NCI-H748 treated with DMSO at 0.1 percent for 48 hours (cell line): ENCODE data around the gene WDFY3.
"Not testable (repeated sequence)": the region's sequence is repeated elsewhere in the genome, so short reads cannot be mapped to it uniquely, and the experiment has no call there.

Experiments used
- DNase-seq: peaks from one replicate; lab custom pipeline; 2025; lab: John Stamatoyannopoulos, UW

WDFY3 gene

GRCh38 chr4:84855774-84856173, 110.7 kb downstream of the WDFY3 start:
- peak; percentile 2 for DNase-seq

DNA sequence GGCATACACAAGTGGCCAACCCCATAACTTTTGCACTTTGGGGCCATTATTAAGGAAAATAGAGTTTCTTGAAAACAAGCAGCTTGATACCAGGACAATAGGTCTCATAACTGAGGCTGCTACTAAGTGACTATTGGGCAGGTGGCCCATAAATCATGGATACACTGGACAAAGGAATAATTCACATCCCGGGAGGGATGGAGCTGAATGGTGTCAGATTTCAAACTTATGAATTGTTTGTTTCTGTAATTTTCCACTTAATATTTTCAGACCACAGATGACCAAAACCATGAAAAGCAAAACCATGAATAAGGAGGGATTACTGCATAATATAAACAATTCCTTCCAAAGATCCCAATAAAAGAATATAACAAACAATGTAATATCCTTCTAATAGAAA, 114.4 kb downstream of the WDFY3 start:
- peak; percentile 17 for DNase-seq

DNA sequence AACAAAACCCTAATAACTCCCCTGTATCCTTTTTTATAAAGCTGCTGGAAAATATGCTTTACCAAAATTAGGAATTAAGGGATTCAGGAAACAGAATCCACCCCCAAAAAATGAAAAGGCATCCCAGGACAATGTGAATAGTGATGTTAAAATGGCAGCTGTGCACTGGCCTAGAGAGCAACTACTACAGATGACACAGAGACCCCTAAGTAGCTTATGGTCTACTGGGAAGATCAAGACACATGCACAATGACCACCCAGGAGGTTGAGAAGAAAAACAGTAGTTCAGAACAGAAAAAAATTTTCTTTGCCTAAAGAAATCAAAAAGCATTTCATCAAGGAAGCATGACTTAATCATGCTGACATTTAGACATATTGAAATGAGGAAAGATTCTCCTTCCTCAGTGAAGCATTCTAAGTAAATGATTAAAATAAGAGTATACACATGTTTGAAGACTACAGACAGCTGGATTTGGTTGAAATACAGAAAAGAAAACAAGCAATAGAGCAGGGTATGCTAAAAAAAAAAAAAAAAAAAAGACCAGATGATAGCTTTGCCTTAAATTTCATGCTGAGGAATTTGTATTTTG, 117.3 kb downstream of the WDFY3 start:
- DNase-seq: no peak

DNA sequence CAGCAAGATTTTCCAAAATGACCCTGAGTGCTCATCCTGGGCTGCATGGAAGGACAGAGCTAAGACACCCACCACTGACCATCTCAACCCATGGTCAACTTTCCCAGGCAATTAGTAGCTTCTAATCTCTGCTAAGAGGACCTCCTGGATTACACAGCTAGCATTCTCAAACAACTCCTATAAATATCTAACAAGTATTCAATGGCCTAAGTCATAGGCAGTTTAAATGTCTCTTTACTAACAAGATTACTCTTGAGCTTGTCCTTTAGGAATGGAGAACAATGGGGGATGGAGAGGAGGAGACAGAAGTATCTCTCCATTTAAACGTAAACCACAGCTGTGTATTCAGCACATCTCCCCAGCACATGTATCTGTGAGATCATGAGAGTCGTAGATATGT, 118.1 kb downstream of the WDFY3 start:
- no peak for DNase-seq

DNA sequence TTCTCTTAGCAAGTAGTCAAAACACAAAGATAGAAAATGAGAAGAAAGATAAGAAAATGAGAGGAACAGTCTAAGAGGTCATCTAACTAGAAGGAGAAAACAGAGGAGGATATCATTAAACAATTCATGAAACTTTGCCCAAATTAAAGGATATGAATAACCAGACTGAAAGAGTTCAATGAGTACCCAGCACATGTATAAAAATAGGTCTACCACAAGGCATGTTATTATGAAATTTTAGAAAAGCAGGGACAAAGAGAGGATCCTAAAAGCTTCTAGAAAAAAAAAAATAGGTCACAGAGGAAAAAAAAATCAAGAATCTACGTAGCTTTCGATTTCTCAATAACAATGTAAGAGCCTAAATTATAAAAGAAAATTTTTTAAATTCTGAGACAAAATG, 118.5 kb downstream of the WDFY3 start:
- DNase-seq: no peak

- no peak for DNase-seq
Measured at GRCh38 chr4:84846985-84847384, 119.5 kb downstream of the WDFY3 start.

DNA sequence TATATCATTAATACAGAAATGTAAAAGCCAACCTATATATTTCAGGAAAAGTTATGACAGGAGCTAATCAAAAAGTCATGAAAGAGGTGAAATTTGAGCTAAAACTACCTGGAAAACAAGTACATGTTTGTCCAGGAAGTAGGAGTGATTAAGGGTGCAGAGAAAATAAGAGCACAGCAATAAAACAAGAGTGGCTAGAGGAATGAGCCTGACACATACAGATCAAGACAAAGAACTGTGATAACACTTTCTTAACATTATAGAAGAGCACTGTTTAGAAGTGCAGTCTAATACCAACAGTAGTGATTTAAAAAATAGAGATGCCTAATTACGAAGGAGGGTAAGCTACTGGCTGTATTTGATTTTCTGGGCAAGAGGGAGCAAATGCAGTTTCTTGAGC, 125.1 kb downstream of the WDFY3 start:
- DNase-seq: no peak

- no peak for DNase-seq
Measured at GRCh38 chr4:84837751-84838150, 128.7 kb downstream of the WDFY3 start.

GRCh38 chr4:84829633-84830032, 136.9 kb downstream of the WDFY3 start:
- not testable (repeated sequence) for DNase-seq

DNA sequence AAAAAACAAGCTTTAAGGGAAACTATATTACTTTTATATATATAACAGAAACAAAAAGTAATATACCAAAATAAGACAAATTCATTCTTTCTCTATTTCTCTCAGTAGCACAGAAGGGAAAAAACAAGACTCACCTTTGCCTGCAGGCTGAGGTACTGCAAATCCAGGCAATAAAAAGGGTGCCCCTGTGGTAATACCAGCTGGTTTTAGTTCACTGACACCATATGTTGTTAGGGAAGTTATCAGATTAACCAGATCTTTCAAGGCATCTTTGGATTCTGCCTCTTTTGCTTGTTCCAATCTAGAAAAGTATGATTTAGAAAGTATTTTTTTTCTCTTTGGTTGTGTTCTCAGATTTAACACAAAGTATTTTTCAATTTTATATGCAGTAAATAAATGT, 139.8 kb downstream of the WDFY3 start:
- no peak for DNase-seq

DNA sequence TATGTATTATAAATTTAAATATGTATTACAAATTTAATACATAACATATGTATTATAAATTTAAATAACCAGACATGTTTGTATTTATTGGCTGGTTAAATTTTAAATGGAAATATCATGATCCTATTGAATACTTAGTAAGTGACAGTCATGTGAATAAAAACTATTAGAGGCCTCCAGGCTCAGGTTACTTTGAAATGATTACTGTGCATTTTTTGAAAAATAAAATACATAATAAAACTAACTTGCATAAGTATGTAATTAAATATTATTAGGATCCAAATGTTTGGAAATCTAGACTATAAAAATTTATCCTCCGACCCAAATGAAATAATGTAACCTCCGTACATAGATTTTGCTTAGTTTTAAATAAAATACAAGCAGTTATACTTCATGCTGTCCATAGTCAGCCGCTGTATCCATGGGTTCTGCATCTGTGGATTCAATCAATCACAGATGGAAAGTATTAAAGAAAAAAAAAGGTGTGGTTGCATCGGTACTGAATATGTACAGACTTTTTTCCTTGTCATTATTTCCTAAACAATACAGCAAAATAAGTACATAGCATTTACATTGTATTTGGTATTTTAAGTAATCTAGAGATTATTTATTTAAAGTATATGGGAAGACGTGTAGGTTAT, 140.7 kb downstream of the WDFY3 start:
- no peak for DNase-seq

DNA sequence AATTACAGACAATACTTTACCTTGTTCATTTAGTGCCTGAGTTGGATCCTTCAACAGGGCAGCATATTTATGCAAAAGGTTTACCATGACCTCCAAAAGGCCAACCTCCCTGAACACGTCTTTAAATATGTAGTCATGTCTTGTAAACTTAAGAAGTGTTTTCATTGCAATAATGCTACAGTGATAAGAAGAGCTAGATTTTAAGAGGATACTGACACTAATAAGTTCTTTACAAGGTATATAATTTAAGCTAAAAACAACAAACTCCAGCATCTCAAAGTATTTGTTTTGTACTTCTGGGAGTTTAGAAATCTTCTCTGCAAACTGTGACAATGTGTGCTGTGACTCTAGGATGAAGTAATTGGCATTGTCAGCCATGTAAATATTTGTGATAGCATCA, 145.4 kb downstream of the WDFY3 start:
- no peak for DNase-seq

DNA sequence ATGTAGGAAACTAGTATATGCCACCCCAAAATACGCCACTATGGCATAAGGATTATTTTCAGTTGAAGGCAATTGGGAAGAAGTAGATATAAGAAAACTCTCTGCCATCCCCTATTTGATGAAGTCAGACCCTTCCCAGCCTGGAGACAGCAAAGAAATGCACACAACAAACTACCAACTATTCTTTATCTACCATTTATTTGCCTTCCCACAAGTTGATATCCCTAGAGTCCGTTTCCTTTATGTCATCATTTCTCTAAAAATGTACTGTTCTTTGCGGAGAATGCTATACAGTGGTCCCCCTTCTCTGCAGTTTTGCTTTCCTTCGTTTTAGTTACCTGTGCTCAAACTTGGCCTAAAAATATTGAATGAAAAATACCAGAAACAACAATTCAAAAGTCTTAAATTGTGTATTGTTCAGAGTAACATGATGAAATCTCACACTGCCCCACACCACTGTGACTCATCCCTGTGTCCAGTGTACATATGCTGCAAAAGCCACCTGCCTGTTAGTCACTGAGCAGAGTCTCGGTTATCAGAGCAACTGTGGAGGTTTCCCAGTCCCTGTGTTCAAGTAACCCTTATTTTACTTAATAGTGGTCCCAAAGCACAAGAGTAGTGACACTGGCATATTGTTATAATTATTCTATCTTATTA, 152.3 kb downstream of the WDFY3 start:
- DNase-seq: no peak

DNA sequence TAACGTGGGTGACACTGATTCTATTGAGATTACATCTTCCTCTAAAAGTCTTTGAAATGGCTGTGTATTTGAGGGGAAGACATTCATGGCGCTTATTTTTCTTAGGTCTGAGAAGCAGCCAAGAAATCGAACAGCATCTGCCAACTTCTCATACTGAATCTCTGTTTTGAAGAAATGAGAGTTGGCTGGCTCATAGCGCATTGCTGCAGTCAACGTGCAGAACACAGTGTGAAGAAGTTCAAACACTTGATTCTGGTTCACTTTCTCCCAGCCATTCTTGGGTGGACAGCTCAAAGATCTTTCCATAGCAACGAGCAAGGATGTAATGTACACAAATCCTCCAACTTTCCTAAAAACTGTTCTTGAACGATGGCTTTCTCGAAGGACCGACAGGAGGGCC, 156.5 kb downstream of the WDFY3 start:
- DNase-seq: no peak

DNA sequence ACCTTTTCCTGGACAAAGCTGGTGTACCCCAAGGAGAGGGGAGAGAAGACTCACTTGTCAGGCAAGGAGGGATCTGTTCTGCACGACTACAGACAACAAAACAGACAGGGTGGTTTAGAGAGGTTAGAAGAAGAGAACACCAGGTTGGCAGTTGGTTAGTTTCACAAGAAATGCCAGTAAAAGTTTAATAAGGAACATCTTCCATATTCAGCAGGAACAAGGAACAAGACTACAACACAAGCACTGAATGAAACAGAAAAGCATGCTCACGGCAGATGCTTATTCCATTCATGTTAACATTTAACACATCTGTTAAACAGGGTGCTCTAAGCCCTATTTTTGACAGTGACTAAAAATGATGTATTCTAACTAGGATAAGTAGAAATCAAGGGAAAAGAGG, 158.2 kb downstream of the WDFY3 start:
- no peak for DNase-seq

DNA sequence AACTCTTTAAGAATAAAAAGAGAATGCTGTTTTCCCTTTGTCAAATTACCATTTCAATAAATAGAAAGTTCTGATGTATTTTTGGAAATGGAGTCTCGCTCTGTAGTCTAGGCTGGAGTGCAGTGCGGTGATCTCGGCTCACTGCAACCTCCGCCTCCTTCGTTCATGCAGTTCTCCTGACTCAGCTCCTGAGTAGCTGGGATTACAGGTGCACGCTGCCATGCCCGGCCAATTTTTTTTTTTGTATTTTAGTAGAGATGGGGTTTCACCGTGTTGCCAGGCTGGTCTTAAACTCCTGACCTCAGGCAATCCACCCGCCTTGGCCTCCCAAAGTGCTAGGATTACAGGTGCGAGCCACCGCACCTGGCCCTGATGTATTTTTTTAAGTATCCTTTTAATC, 159.9 kb downstream of the WDFY3 start:
- not testable (repeated sequence) for DNase-seq

- DNase-seq: no peak
Measured at GRCh38 chr4:84804136-84804535, 162.4 kb downstream of the WDFY3 start.

DNA sequence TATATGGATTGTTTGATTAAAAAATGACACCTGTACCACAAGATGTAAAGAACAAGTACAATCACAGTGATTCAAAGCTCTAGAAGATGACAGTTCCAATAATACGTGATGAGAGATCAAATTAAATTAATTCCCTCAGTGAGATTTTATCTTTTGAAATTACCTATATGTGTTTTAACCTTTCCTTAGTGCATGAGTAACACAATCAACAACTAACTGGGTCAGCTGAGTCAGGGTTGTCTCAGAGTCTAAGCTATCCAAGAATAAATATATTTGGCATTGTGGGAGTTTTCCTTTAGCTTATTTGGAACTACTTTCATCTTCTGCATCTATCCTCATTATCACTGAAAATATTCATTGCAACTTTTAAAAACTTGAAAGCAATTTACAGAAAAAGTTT, 162.8 kb downstream of the WDFY3 start:
- DNase-seq: no peak

DNA sequence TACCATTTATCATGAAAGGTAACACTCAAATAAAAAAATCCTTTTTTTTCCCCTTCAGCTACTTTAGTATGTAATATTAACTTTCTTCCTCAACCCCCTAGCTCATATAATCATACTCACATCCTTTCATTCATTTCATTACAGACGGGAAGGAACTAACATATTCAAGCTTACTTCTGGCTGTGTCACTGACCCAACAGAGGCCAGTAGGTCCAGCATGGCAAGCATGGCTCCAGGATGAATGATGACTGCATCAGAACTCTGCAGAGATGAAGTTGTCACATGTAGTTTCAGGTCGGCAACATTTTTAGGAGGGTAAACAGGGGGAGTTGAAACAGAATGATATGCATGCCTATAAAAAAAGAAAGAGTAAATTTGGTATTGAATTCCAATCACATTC, 163.4 kb downstream of the WDFY3 start:
- no peak for DNase-seq

GRCh38 chr4:84800256-84800655, 166.2 kb downstream of the WDFY3 start:
- no peak for DNase-seq

- no peak for DNase-seq
Measured at GRCh38 chr4:84799318-84799717, 167.2 kb downstream of the WDFY3 start.

GRCh38 chr4:84796394-84796793, 170.1 kb downstream of the WDFY3 start:
- no peak for DNase-seq

DNA sequence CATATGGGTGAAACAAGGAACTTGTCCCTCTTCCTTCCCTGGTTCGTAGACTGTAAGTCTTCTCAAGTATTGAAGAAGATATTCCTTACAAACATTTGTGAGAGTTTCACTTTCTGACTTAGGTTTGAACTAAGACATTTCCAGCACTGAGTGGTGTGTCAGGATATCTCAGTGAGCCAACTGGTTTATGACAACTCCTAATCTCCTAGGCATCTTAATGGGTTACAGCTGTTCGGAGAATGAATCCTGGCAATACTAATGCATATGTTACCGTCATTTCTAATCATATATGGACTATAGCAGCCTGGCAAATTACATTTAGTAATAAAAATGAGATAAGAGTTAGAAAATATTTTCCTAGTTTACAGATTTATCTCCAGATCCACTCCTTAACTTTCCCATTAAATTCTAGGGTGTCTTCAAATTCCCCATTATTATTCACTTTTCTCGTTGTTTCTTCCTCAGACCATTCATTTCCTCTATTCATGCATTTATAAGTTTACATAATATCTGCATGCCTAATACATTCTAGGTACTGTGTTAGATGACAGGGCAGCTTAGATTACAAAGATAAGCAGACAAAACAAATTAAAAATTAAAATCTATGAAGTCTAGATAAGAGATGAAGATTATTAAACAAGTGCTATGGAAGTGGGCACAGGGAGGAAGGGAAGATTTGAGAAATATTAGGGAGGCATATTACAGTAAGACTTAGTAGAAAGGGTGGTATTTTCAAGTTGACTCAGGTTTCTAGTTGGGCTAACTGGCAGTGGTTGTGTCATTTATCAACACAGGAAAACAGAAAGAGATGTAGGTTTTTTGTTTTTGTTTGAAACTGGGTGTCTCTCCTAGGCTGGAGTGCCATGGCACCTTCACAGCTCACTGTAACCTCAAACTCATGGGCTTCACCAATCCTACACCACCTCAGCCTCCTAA, 173.9 kb downstream of the WDFY3 start:
- no peak for DNase-seq
